HG03432 (cell line): ENCODE results near the gene ANKRD40.

Source experiments
- ATAC-seq: cut with Tn5 transposase; IDR thresholded peaks from one replicate; pipeline ENCODE4 v1.9.1; 2021; ENCODE audit warnings: mild to moderate bottlenecking, moderate library complexity; ENCODE audit not compliant: unreplicated experiment

ANKRD40 gene

GRCh38 chr17:50656509-50656908, 51.2 kb downstream of the ANKRD40 start:
- ATAC-seq, result no peak

- no peak for ATAC-seq
Observed at GRCh38 chr17:50653738-50654137, 54.0 kb downstream of the ANKRD40 start.

- no peak for ATAC-seq
Observed at GRCh38 chr17:50651661-50652060, 56.1 kb downstream of the ANKRD40 start.

- ATAC-seq, result no peak
Observed at GRCh38 chr17:50649042-50649908, 58.4 kb downstream of the ANKRD40 start.

GRCh38 chr17:50647187-50647586, 60.5 kb downstream of the ANKRD40 start:
- ATAC-seq, result no peak

- no peak for ATAC-seq
Observed at GRCh38 chr17:50645748-50646682, 61.7 kb downstream of the ANKRD40 start.
